Loucy (cell line): ENCODE measurements around the gene CDC42BPB.

Experiments
- CTCF ChIP-seq: fragments of 200-600 bp; sonication (generic); conservative IDR thresholded peaks from 2 replicates; pipeline ENCODE4 v1.5.1; 2014; ENCODE audit warnings: mild to moderate bottlenecking, antibody characterized with exemption, low read length
- EZH2phosphoT487 ChIP-seq: fragments of 200-600 bp; IDR thresholded peaks from 2 replicates; pipeline ENCODE4 v1.6.1; 2018; ENCODE audit warnings: antibody characterized with exemption, mild to moderate bottlenecking, moderate library complexity, borderline replicate concordance

DNA sequence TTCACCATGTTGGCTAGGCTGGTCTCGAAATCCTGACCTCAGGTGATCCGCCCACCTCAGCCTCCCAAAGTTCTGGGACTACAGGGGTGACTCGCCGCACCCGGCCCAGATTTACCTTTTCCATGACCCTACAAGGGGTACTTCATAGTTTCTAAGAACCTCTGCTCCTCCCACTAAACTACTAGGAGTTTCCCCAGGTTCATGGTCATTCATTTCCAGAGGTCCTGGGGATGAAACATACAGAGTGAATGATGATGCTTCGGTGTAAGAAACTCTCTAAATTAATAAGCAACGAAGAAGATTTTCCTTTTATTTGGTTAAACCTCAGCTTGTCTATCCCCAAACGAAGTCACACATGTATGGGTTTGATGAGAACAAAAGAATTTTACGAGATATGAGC lies 77.9 kb downstream of the CDC42BPB start:
- TF ChIP-seq CTCF (no peak), EZH2phosphoT487 (no peak)
